Gastroesophageal sphincter (tissue), 4 donors: ENCODE data around the gene EXD3. TPM values are rescaled to one million over a fixed set of nuclear protein-coding genes. Genes with fewer than 3 reads are reported as not detected.
A peak's percentile ranks its signal among the peaks of the same experiment; 100 is the strongest.

Source experiments
- ATAC-seq: fragments of 150-250 bp; one replicate; pipeline ENCODE4 v1.9.1; 2016; ENCODE audit warnings: mild to moderate bottlenecking, moderate library complexity
- H3K27ac ChIP-seq, 4 donors: fragments of 200-600 bp; sonication (generic) in 3 of 4; 1 replicate in 3 of 4; 2 replicates in 1 of 4; pipeline ENCODE4 v1.5.1; 2016 to 2019
- H3K27me3 ChIP-seq: fragments of 200-600 bp; sonication (generic); one replicate; pipeline ENCODE4 v1.5.1; 2019
- H3K36me3 ChIP-seq, 2 donors: fragments of 200-600 bp; sonication (generic); one replicate each; pipeline ENCODE4 v1.5.1; 2019; ENCODE audit warnings: control low read depth in 1 of 2
- H3K4me1 ChIP-seq, 3 donors: fragments of 200-600 bp; sonication (generic); 1 replicate in 2 of 3; 2 replicates in 1 of 3; pipeline ENCODE4 v1.5.1; 2016 to 2019; ENCODE audit warnings: control low read depth in 2 of 3
- H3K4me3 ChIP-seq, 2 donors: fragments of 200-600 bp; sonication (generic); one replicate each; pipeline ENCODE4 v1.5.1; 2019; ENCODE audit warnings: mild to moderate bottlenecking in 1 of 2, moderate library complexity in 1 of 2
- H3K9me3 ChIP-seq, 3 donors: fragments of 200-600 bp; sonication (generic); one replicate each; pipeline ENCODE4 v1.5.1; 2017 to 2019; ENCODE audit warnings: control low read depth in 2 of 3
- CTCF ChIP-seq, 4 experiments: fragments of 200-600 bp in 2 of 4; fragments of 450-650 bp in 2 of 4; sonication (generic) in 1 of 4; IDR thresholded peaks; one replicate each; pipeline ENCODE4 v1.5.1; 2017 to 2019; ENCODE audit warnings: antibody characterized with exemption in 4 of 4, mild to moderate bottlenecking in 2 of 4, moderate library complexity in 2 of 4
- EP300 ChIP-seq: sonication (generic); formaldehyde crosslinking; IDR thresholded peaks from one replicate; pipeline ENCODE4 v1.6.1; 2017; ENCODE audit warnings: antibody characterized with exemption, mild to moderate bottlenecking
- POLR2A ChIP-seq, 2 donors: fragments of 450-650 bp; IDR thresholded peaks; one replicate each; pipeline ENCODE4 v1.6.1; 2017; ENCODE audit warnings: antibody characterized with exemption in 2 of 2, mild to moderate bottlenecking in 2 of 2, moderate library complexity in 1 of 2
- POLR2AphosphoS5 ChIP-seq: sonication (generic); formaldehyde crosslinking; IDR thresholded peaks from one replicate; pipeline ENCODE4 v1.6.1; 2017; ENCODE audit warnings: antibody characterized with exemption
- WGBS, 2 donors: methylation state at CpG; one replicate each; pipeline ENCODE4 v1.1.5; 2018; ENCODE audit warnings: low coverage in 1 of 2; 5-methylcytosine and 5-hydroxymethylcytosine counted together
- total RNA-seq, 4 donors: library from RNA; depleted of rRNA; stranded (reverse); fragments of >200 nt; gene quantifications; one replicate each; pipeline ENCODE4 v1.1.0, GENCODE V29; 2016

Gene EXD3
- total RNA-seq, 4 donors from 2014 or later, result 3.7 to 29.7 (median 10.9) TPM

GRCh38 chr9:137272241-137273094 lies 150.5 kb downstream of the EXD3 start:
- H3K36me3 ChIP-seq, result peaks cover 0 to 62% of the 10 kb centered on the region in 2 donors
- H3K4me1 ChIP-seq, result peaks cover 0 to 42% (median 25%) of the 10 kb centered on the region in 3 donors
- TF ChIP-seq POLR2AphosphoS5 (no peak), POLR2A (IDR thresholded peaks at IDR 0.05) (no peak), CTCF (IDR thresholded peaks at IDR 0.05) (no peak), EP300 (no peak)
- H3K27ac ChIP-seq, result no peak overlapping the region
- WGBS, 2 donors, result no CpG with 5 or more reads among the region's 39 CpGs
- H3K9me3 ChIP-seq, result no peaks in the 10 kb centered on the region
- H3K27me3 ChIP-seq, result peaks cover 37% of the 10 kb centered on the region
- no peak overlapping the region for H3K4me3 ChIP-seq
- ATAC-seq, result no peak

- H3K36me3 ChIP-seq, result peaks cover 0 to 70% of the 10 kb centered on the region in 2 donors
- no peaks in the 10 kb centered on the region for H3K9me3 ChIP-seq
- ATAC-seq, result no peak
- H3K4me3 ChIP-seq, result no peak overlapping the region
- H3K27ac ChIP-seq, result no peak overlapping the region
- TF ChIP-seq EP300 (no peak), POLR2A (IDR thresholded peaks at IDR 0.05) (no peak), POLR2AphosphoS5 (no peak), CTCF (IDR thresholded peaks at IDR 0.05) (no peak)
- peaks cover 30% of the 10 kb centered on the region for H3K27me3 ChIP-seq
- peaks cover 0 to 34% (median 19%) of the 10 kb centered on the region in 3 donors for H3K4me1 ChIP-seq
- WGBS, 2 donors, result 20 to 51% methylated on average over 1 to 3 of the region's 3 CpGs
Measured at GRCh38 chr9:137271696-137272076, 151.3 kb downstream of the EXD3 start.

GRCh38 chr9:137270929-137271695 lies 151.8 kb downstream of the EXD3 start:
- H3K27me3 ChIP-seq, result peaks cover 24% of the 10 kb centered on the region
- H3K4me1 ChIP-seq, result peaks cover 0 to 28% (median 13%) of the 10 kb centered on the region in 3 donors
- WGBS, 2 donors, result 79 to 89% methylated on average over 6 to 9 of the region's 32 CpGs
- H3K27ac ChIP-seq, result no peak overlapping the region
- no peaks in the 10 kb centered on the region for H3K9me3 ChIP-seq
- peaks cover 0 to 76% of the 10 kb centered on the region in 2 donors for H3K36me3 ChIP-seq
- ATAC-seq, result no peak
- no peak overlapping the region for H3K4me3 ChIP-seq
- TF ChIP-seq CTCF (IDR thresholded peaks at IDR 0.05) (no peak), POLR2A (IDR thresholded peaks at IDR 0.05) (no peak), POLR2AphosphoS5 (no peak), EP300 (no peak)

- Histone ChIP-seq H3K4me3 (no peak overlapping the region), H3K27me3 (peaks cover 13% of the 10 kb centered on the region), H3K36me3 (peaks cover 0 to 90% of the 10 kb centered on the region in 2 donors), H3K27ac (peak overlapping the region in 3 of 4 donors; percentile 49 to 65 (median 58)), H3K4me1 (peaks cover 0 to 25% (median 12%) of the 10 kb centered on the region in 3 donors), H3K9me3 (no peaks in the 10 kb centered on the region)
- TF ChIP-seq POLR2AphosphoS5 (peak; percentile 46), POLR2A (IDR thresholded peaks at IDR 0.05) (no peak), CTCF (IDR thresholded peaks at IDR 0.05) (no peak)
- ATAC-seq, result peak; percentile 81
- WGBS, 2 donors, result 18 to 43% methylated on average over 11 to 12 of the region's 17 CpGs
Measured at GRCh38 chr9:137269231-137269772, 153.7 kb downstream of the EXD3 start.
